HG02885 (cell line): ENCODE data around the gene LILRA2.
"Not testable (repeated sequence)": the region's sequence is repeated elsewhere in the genome, so short reads cannot be mapped to it uniquely, and the experiment has no call there.

ENCODE experiments used
- ATAC-seq: cut with Tn5 transposase; IDR thresholded peaks from one replicate; pipeline ENCODE4 v1.9.1; 2021; ENCODE audit warnings: mild to moderate bottlenecking; ENCODE audit not compliant: unreplicated experiment, poor library complexity

The LILRA2 gene

GRCh38 chr19:54570316-54570715, 3.3 kb upstream of the LILRA2 start:
- ATAC-seq, result no peak

GRCh38 chr19:54571715-54572615, 1.6 kb upstream of the LILRA2 start:
- ATAC-seq, result not testable (repeated sequence)

GRCh38 chr19:54572696-54573311, 786 bp upstream of the LILRA2 start:
- no peak for ATAC-seq

GRCh38 chr19:54574051-54574450, 461 bp downstream of the LILRA2 start:
- ATAC-seq, result no peak

- ATAC-seq, result no peak
Measured at GRCh38 chr19:54574527-54575056, 1.0 kb downstream of the LILRA2 start.

GRCh38 chr19:54575205-54575604, 1.6 kb downstream of the LILRA2 start:
- not testable (repeated sequence) for ATAC-seq

- no peak for ATAC-seq
Measured at GRCh38 chr19:54576411-54576976, 2.9 kb downstream of the LILRA2 start.

GRCh38 chr19:54577334-54577733, 3.7 kb downstream of the LILRA2 start:
- no peak for ATAC-seq

GRCh38 chr19:54578268-54578667, 4.7 kb downstream of the LILRA2 start:
- not testable (repeated sequence) for ATAC-seq

GRCh38 chr19:54586397-54586796, 12.8 kb downstream of the LILRA2 start:
- ATAC-seq, result no peak

- no peak for ATAC-seq
Measured at GRCh38 chr19:54587026-54587425, 13.4 kb downstream of the LILRA2 start.

GRCh38 chr19:54593445-54593844, 19.9 kb downstream of the LILRA2 start, which contains the start of gene LILRA1:
TSS of gene LILRA1 (plus strand) at chr19:54593632. CDS start at chr19:54594245, 613 bp downstream.
- ATAC-seq, result not testable (repeated sequence)

GRCh38 chr19:54593931-54594626, 20.5 kb downstream of the LILRA2 start:
- not testable (repeated sequence) for ATAC-seq

GRCh38 chr19:54594737-54595136, 21.1 kb downstream of the LILRA2 start:
- ATAC-seq, result no peak

GRCh38 chr19:54595680-54596436, 22.3 kb downstream of the LILRA2 start:
- ATAC-seq, result not testable (repeated sequence)

- ATAC-seq, result no peak
Measured at GRCh38 chr19:54600212-54600611, 26.6 kb downstream of the LILRA2 start.

- ATAC-seq, result no peak
Measured at GRCh38 chr19:54606230-54606629, 32.6 kb downstream of the LILRA2 start.

- ATAC-seq, result no peak
Measured at GRCh38 chr19:54606891-54607784, 33.5 kb downstream of the LILRA2 start.

- no peak for ATAC-seq
Measured at GRCh38 chr19:54607785-54608150, 34.2 kb downstream of the LILRA2 start.
